Prostate gland (tissue), 2 donors: ENCODE measurements around the gene MESP2.

ENCODE experiments used
- POLR2AphosphoS5 ChIP-seq: sonication (generic); formaldehyde crosslinking; IDR thresholded peaks from one replicate; pipeline ENCODE4 v1.6.1; 2017; ENCODE audit warnings: antibody characterized with exemption
- TF ChIP-seq, protein P1 (sequence below), 4 experiments: fragments of 200-600 bp in 2 of 4; fragments of 450-650 bp in 2 of 4; sonication (generic) in 2 of 4; IDR thresholded peaks; 1 replicate in 3 of 4; 2 replicates in 1 of 4; pipeline ENCODE4 v1.5.1; 2016 to 2019; ENCODE audit warnings: antibody characterized with exemption in 4 of 4, mild to moderate bottlenecking in 2 of 4, moderate library complexity in 2 of 4

DNA sequence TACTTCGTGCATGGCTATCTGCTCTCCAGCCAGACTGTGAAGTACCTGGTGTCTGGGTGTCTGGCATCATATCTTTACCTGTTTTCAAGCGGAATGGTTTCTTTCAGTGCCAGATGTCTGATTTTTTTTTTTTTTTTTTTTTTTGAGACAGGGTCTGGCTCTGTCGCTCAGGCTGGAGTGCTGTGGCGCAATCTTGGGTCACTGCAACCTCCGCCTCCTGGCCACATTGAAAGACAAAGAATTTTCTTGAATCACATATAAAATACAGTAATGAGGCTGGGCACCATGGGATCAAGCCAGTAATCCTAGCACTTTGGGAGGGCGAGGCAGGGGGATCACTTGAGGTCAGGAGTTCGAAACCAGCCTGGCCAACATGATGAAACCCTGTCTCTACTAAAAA lies 22.3 kb upstream of the MESP2 start:
- TF ChIP-seq, protein P1, sequence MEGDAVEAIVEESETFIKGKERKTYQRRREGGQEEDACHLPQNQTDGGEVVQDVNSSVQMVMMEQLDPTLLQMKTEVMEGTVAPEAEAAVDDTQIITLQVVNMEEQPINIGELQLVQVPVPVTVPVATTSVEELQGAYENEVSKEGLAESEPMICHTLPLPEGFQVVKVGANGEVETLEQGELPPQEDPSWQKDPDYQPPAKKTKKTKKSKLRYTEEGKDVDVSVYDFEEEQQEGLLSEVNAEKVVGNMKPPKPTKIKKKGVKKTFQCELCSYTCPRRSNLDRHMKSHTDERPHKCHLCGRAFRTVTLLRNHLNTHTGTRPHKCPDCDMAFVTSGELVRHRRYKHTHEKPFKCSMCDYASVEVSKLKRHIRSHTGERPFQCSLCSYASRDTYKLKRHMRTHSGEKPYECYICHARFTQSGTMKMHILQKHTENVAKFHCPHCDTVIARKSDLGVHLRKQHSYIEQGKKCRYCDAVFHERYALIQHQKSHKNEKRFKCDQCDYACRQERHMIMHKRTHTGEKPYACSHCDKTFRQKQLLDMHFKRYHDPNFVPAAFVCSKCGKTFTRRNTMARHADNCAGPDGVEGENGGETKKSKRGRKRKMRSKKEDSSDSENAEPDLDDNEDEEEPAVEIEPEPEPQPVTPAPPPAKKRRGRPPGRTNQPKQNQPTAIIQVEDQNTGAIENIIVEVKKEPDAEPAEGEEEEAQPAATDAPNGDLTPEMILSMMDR (IDR thresholded peaks at IDR 0.05) = no peak
- TF ChIP-seq POLR2AphosphoS5 = no peak
